ENCODE results near the gene MIB2. TPM values are rescaled to one million over a fixed set of nuclear protein-coding genes. Genes with fewer than 3 reads are reported as not detected.
"Not testable (repeated sequence)": the region's sequence is repeated elsewhere in the genome, so short reads cannot be mapped to it uniquely, and the experiment has no call there.

MIB2 gene
- 45.7 TPM for total RNA-seq

- FAIRE-seq = no peak
- peak; percentile 100 for DNase-seq (ENCODE audit: low spot score in 2 of 2)
Measured at GRCh38 chr1:1615256-1616044, at the start of gene MIB2. TSS of gene MIB2 (plus strand) at chr1:1615500. CDS start at chr1:1623453, 7,953 bp downstream.

- DNase-seq (ENCODE audit: low spot score in 2 of 2) (no peak), FAIRE-seq (no peak)
Measured at GRCh38 chr1:1567152-1567875, 48.0 kb upstream of the MIB2 start.

- no peak for DNase-seq (ENCODE audit: low spot score in 2 of 2)
- FAIRE-seq = no peak
Measured at GRCh38 chr1:1567891-1568291, 47.4 kb upstream of the MIB2 start.

- DNase-seq (ENCODE audit: low spot score in 2 of 2) (no peak), FAIRE-seq (no peak)
Measured at GRCh38 chr1:1569341-1569740, 46.0 kb upstream of the MIB2 start.

DNA sequence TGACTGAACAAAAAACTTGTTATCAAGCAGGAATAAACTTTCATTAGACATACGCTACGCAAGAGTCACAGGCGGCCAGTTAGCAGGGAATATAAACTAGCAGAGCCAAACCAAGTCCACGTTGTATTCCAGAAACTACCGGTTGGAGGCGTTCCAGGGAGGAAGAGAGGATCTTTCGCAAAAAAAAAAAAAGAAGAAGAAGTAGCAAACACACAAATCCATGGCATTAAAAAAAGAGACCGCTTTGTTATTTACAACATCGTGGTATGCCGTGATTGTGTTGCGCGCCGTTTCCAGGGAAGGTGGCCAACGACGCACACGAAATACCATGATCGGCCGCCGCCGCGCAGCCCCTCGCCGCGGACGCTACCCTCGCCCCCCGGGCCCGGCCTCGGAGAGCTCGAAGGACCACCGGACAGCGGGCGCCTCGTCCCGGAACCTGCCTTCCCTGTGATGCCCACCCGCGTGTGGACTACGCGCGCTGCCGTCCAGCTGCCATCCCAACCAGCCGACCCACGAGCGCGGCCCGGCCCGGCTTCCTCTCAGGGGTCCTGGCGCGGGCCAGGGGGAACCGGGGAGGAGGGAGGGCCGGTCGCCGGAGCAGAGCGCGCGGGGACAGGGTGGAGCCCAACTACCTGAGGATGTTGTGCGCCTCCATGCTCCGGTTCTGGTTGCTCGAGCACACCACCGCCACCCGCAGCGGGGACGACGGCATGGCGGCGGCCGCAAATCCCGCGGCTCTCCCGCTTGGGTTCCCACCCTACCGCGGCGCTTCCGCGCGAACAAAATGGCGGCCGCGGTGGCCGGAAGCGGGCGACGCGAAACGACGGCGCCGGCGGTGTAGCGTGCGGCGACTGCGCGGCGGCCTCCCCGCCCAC, 41.2 kb upstream of the MIB2 start:
- DNase-seq (ENCODE audit: low spot score in 2 of 2) (peak; percentile 83 to 94), FAIRE-seq (no peak)

GRCh38 chr1:1574721-1575537, 40.4 kb upstream of the MIB2 start, which contains the start of gene SSU72:
TSS of gene SSU72 (minus strand) at chr1:1574863. CDS start at chr1:1574557, 306 bp downstream.
- peak; percentile 96 to 97 for DNase-seq (ENCODE audit: low spot score in 2 of 2)

DNA sequence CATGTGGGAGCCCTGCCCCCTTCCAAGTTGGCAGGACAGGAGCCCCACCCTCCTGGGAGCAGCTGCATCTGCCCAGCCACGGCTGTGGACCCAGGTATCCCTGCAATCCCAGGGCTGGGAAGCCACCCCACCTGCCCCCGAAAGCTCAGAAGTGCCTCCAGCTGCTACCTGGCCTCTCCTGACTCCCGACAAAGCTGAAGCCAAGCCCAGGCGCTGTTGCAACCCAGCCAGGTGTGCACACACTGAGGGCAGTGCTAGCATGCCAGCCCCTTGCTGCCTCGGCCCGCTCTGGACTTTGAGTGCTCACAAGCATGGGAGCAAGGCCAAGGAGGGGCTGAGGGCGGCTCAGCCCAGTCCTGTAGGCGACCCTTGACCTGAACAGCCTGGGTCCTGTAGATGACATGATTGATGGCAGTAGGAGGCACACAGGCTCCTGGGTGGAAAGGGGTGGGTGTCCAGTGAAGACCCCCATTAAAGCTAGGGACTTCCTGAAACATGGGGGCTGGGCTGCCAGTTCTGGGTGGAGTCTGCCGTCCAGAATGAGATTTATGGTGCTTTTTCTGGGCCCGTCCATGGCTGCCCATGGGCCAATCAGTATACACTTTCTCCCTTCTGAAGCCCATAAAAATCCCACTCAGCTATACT, 37.8 kb upstream of the MIB2 start:
- DNase-seq (ENCODE audit: low spot score in 2 of 2) (no peak), FAIRE-seq (no peak)

More at GRCh38 chr1:1574721-1575537, 40.4 kb upstream of the MIB2 start, which contains the start of gene SSU72:
- FAIRE-seq = no peak

DNA sequence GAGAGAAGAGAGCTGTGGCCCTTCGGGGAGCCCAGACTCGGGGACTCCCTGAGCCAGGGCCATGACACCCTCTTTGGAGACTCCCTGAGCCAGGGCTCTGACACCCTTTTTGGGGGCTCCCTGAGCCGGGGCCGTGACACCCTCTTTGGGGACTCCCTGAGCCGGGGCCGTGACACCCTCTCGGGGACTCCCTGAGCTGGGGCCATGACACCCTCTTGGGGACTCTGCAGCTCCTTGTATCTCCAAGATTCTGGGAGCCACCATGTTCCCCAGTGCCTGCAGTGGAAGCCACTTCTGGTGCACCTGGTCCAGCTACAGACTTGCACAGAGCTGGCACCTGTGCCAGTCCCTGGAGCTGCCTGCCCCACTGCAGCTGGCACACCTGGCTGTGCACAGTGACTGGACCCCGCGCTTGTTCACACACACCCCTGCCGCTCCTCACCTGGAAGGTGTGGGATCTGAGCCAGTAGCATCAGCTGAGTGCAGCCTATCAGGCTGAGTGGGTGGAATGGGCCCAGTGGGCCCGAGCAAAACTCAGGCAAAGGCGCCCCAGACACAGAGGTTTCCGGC, 36.8 kb upstream of the MIB2 start:
- FAIRE-seq = no peak
- DNase-seq (ENCODE audit: low spot score in 2 of 2) = no peak

- no peak for FAIRE-seq
- DNase-seq (ENCODE audit: low spot score in 2 of 2) = no peak
Measured at GRCh38 chr1:1582585-1583346, 32.5 kb upstream of the MIB2 start.

DNA sequence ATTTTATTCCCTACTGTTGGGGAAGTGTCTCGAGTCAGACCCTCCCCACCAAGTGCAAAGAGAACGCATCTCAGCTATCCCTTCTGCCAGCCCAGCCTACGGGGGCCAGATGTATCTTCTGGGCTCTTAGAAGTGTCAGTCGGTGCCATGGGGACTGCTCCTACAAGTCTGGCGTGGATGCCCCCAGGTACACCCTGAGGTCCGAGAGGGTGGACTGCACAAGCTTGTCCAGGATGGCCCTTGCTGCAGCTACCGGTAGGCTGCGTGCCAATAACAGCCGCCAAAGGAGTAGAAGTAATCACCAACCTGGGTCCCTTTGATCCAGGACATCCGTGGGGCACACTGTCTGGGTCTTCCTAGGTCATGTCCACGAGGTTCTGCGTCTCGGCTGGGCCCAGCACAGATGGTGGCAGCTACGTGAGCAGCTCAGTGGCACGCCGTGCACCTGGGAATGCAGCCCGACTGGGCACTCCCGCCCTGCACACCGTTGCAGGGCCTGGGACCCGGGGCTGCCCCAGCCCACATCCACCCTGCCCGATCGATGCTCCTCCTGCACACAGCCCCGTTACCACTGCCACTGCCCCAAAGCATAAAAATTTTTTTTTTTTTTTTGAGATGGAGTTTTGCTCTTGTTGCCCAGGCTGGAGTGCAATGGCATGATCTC, 31.8 kb upstream of the MIB2 start:
- FAIRE-seq (no peak), DNase-seq (ENCODE audit: low spot score in 2 of 2) (no peak)

- FAIRE-seq (no peak), DNase-seq (ENCODE audit: low spot score in 2 of 2) (no peak)
Measured at GRCh38 chr1:1591452-1591851, 23.8 kb upstream of the MIB2 start.

- no peak for DNase-seq (ENCODE audit: low spot score in 2 of 2)
- FAIRE-seq = no peak
Measured at GRCh38 chr1:1593834-1594601, 21.3 kb upstream of the MIB2 start.

DNA sequence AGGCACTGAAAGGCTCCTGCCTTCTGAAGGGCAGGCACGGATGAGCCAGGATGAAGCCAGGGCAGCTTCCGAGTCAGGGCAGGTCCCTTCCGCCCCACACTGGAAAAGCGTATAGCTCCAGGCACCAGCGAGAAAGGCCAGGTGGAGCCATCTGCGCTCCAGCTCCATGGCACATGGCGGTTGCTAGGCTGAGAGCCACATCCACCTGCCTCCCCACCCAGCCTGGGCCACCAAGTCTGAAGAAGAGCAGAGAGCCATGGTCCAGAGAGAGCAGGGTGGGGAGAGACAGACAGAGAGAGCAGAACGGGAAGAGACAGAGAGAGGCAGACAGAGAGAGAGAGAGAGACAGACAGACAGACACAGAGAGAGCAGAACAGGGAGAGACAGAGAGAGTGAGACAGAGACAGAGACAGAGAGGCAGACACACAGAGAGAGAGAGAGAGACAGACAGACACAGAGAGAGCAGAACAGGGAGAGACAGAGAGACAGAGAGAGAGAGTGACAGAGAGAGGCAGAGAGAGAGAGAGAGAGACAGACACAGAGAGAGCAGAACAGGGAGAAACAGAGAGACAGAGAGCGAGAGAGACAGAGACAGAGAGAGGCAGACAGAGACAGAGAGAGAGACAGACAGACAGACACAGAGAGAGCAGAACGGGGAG, 20.6 kb upstream of the MIB2 start:
- no peak for DNase-seq (ENCODE audit: low spot score in 2 of 2)
- no peak for FAIRE-seq

- DNase-seq (ENCODE audit: low spot score in 2 of 2); FAIRE-seq: not testable (repeated sequence)
Measured at GRCh38 chr1:1595341-1595740, 20.0 kb upstream of the MIB2 start.

- DNase-seq (ENCODE audit: low spot score in 2 of 2) = no peak
- FAIRE-seq = no peak
Measured at GRCh38 chr1:1596493-1597274, 18.6 kb upstream of the MIB2 start.
